ENCODE results near the gene PSME4.

The PSME4 gene

GRCh38 chr2:53970724-53971602, at the start of gene PSME4:
Gene PSME4, minus strand, starts transcription at chr2:53970993. Its CDS starts 209 bp downstream, at chr2:53970784.
- DNase-seq (ENCODE audit: low read depth in 2 of 2) = peak; percentile 71 to 76

- DNase-seq (ENCODE audit: low read depth in 2 of 2) = peak; percentile 52 to 55
Measured at GRCh38 chr2:54015798-54016699, 45.3 kb upstream of the PSME4 start.

GRCh38 chr2:54013996-54014395, 43.2 kb upstream of the PSME4 start:
- DNase-seq (ENCODE audit: low read depth in 2 of 2) = no peak

- no peak for DNase-seq (ENCODE audit: low read depth in 2 of 2)
Measured at GRCh38 chr2:54012538-54013141, 41.8 kb upstream of the PSME4 start.

GRCh38 chr2:54009549-54009948, 38.8 kb upstream of the PSME4 start:
- DNase-seq (ENCODE audit: low read depth in 2 of 2) = no peak

GRCh38 chr2:54008439-54008838, 37.6 kb upstream of the PSME4 start:
- no peak for DNase-seq (ENCODE audit: low read depth in 2 of 2)

- no peak for DNase-seq (ENCODE audit: low read depth in 2 of 2)
Measured at GRCh38 chr2:54000524-54000923, 29.7 kb upstream of the PSME4 start.

- DNase-seq (ENCODE audit: low read depth in 2 of 2) = no peak
Measured at GRCh38 chr2:54000122-54000521, 29.3 kb upstream of the PSME4 start.

GRCh38 chr2:53998834-53999233, 28.0 kb upstream of the PSME4 start:
- no peak for DNase-seq (ENCODE audit: low read depth in 2 of 2)

- DNase-seq (ENCODE audit: low read depth in 2 of 2) = no peak
Measured at GRCh38 chr2:53994818-53995808, 24.3 kb upstream of the PSME4 start.

GRCh38 chr2:53991948-53992347, 21.2 kb upstream of the PSME4 start:
- DNase-seq (ENCODE audit: low read depth in 2 of 2) = no peak

GRCh38 chr2:53989210-53989862, 18.5 kb upstream of the PSME4 start:
- no peak for DNase-seq (ENCODE audit: low read depth in 2 of 2)

- no peak for DNase-seq (ENCODE audit: low read depth in 2 of 2)
Measured at GRCh38 chr2:53987336-53987921, 16.6 kb upstream of the PSME4 start.

- no peak for DNase-seq (ENCODE audit: low read depth in 2 of 2)
Measured at GRCh38 chr2:53985646-53986045, 14.9 kb upstream of the PSME4 start.

GRCh38 chr2:53969968-53970723, 647 bp downstream of the PSME4 start:
- DNase-seq (ENCODE audit: low read depth in 2 of 2) = no peak

GRCh38 chr2:53969285-53969967, 1.4 kb downstream of the PSME4 start:
- peak in 1 of 2 experiments; percentile 40 for DNase-seq (ENCODE audit: low read depth in 2 of 2)

GRCh38 chr2:53964987-53965687, 5.7 kb downstream of the PSME4 start:
- DNase-seq (ENCODE audit: low read depth in 2 of 2) = no peak
